Spleen (tissue), 11 donors: ENCODE results near the gene RCC2. TPM values are rescaled to one million over a fixed set of nuclear protein-coding genes. Genes with fewer than 3 reads are reported as not detected.
"Not testable (repeated sequence)": the region's sequence is repeated elsewhere in the genome, so short reads cannot be mapped to it uniquely, and the experiment has no call there.

ENCODE experiments used
- DNase-seq: peaks from one replicate; pipeline ENCODE4 v3.0.0-alpha.2; 2020
- H3K27ac ChIP-seq, 8 donors: fragments of 200-600 bp; sonication (generic) in 7 of 8; 1 replicate in 4 of 8; 2 replicates in 4 of 8; pipeline versions ENCODE4 v1.5.0 to v1.8.0; 2016 to 2021; ENCODE audit warnings: inconsistent platforms in 4 of 8, mild to moderate bottlenecking in 4 of 8, moderate library complexity in 1 of 8
- H3K27me3 ChIP-seq, 7 donors: fragments of 200-600 bp; sonication (generic) in 6 of 7; replicated peaks in 1 of 7; 1 replicate in 4 of 7; 2 replicates in 3 of 7; pipeline versions ENCODE4 v1.5.0 to v1.8.0; 2016 to 2021; ENCODE audit warnings: inconsistent platforms in 3 of 7, mild to moderate bottlenecking in 1 of 7
- H3K36me3 ChIP-seq, 6 donors: fragments of 200-600 bp; sonication (generic) in 5 of 6; 1 replicate in 4 of 6; 2 replicates in 2 of 6; pipeline versions ENCODE4 v1.5.0 to v1.8.0; 2016 to 2021; ENCODE audit warnings: inconsistent platforms in 2 of 6
- H3K4me1 ChIP-seq, 6 donors: fragments of 200-600 bp; sonication (generic) in 5 of 6; 1 replicate in 3 of 6; 2 replicates in 3 of 6; pipeline versions ENCODE4 v1.5.0 to v1.8.0; 2016 to 2021; ENCODE audit warnings: inconsistent platforms in 3 of 6
- H3K4me3 ChIP-seq, 8 donors: fragments of 200-600 bp; sonication (generic) in 7 of 8; 1 replicate in 4 of 8; 2 replicates in 4 of 8; pipeline versions ENCODE4 v1.5.0 to v1.8.0; 2016 to 2021; ENCODE audit warnings: inconsistent platforms in 4 of 8, mild to moderate bottlenecking in 4 of 8, moderate library complexity in 2 of 8
- H3K9me3 ChIP-seq, 8 donors: fragments of 200-600 bp; sonication (generic) in 7 of 8; 1 replicate in 4 of 8; 2 replicates in 4 of 8; pipeline versions ENCODE4 v1.5.0 to v1.8.0; 2016 to 2021; ENCODE audit warnings: inconsistent platforms in 4 of 8
- CTCF ChIP-seq, 11 experiments: fragments of 200-600 bp in 7 of 11; fragments of 450-650 bp in 4 of 11; sonication (generic) in 4 of 11; IDR thresholded peaks in 8 of 11; conservative IDR thresholded peaks in 3 of 11; 1 replicate in 7 of 11; 2 replicates in 4 of 11; pipeline versions ENCODE4 v1.4.0 to v1.8.0; 2016 to 2021; ENCODE audit warnings: antibody characterized with exemption in 11 of 11, inconsistent platforms in 4 of 11, mild to moderate bottlenecking in 1 of 11
- POLR2A ChIP-seq, 3 donors: fragments of 450-650 bp; IDR thresholded peaks; one replicate each; pipeline ENCODE4 v1.5.1; 2017; ENCODE audit warnings: antibody characterized with exemption in 3 of 3, mild to moderate bottlenecking in 1 of 3
- POLR2AphosphoS5 ChIP-seq, 3 donors: sonication (generic); formaldehyde crosslinking; IDR thresholded peaks; one replicate each; pipeline ENCODE4 v1.5.1; 2017; ENCODE audit warnings: antibody characterized with exemption in 3 of 3
- WGBS, 5 donors: extraction: QIAGEN DNeasy Blood & Tissue Kit in 3 of 5; methylation state at CpG; one replicate each; pipeline versions ENCODE4 v1.1.5 to v1.1.7; 2013 to 2018; 5-methylcytosine and 5-hydroxymethylcytosine counted together
- intact Hi-C: fragments of 100-400 bp; cut with DNase I; formaldehyde crosslinking; loops from one replicate; pipeline ENCODE4 v1.15.0; 2023; ENCODE audit warnings: low total_unique reads
- polyA plus RNA-seq, 3 donors: library from polyadenylated mRNA; stranded (reverse); fragments of 200-250 nt; gene quantifications; one replicate each; pipeline ENCODE4 v1.2.1, GENCODE V29; 2013
- total RNA-seq, 7 donors: library from RNA; depleted of rRNA in 3 of 7; stranded (reverse); fragments of >200 nt in 3 of 7; fragmentation: NEBNext Ultra II Directional in 4 of 7; extraction: Animal tissue kit (Norgen Biotek cat#: 25700) in 4 of 7; gene quantifications; one replicate each; pipeline versions ENCODE4 v1.1.0 to v1.2.1, GENCODE V29; 2016 to 2021
- donor health status: healthy with polysubstance abuse.
- donor health status: DM: no; HTN: no; CAD: no; lungs with moderate emphysema.
- donor health status: DM: no; HTN: no; CAD: no.
- donor health status: Bipolar disorder and iron deficiency.
- donor health status: healthy.
- donor health status: DM: no; HTN: no; CAD: no.
- donor health status: DM: yes; HTN: yes; CAD: no.

The RCC2 gene
- total and polyA plus RNA-seq, 10 donors, result 46.2 to 69.1 (median 56.5) TPM

GRCh38 chr1:17480846-17481245, 41.4 kb upstream of the RCC2 start:
- no peaks in the 10 kb centered on the region for H3K9me3 ChIP-seq
- no peak for DNase-seq
- H3K4me3 ChIP-seq, result no peak overlapping the region
- H3K36me3 ChIP-seq, result no peaks in the 10 kb centered on the region
- peaks cover 0 to 37% (median 0%) of the 10 kb centered on the region in 7 donors for H3K27me3 ChIP-seq
- H3K4me1 ChIP-seq, result peaks cover 0 to 6% (median 0%) of the 10 kb centered on the region in 6 donors
- TF ChIP-seq POLR2AphosphoS5 (IDR thresholded peaks at IDR 0.05) (no peak), CTCF (IDR thresholded peaks at IDR 0.05 in 8 of 11, conservative IDR thresholded peaks at IDR 0.05 in 3 of 11) (no peak), POLR2A (IDR thresholded peaks at IDR 0.05) (no peak)
- no peak overlapping the region for H3K27ac ChIP-seq
- whole genome bisulfite sequencing, 5 donors, result 82 to 90% (median 83%) methylated on average over 7 of the region's 7 CpGs
- intact Hi-C loops, result no loop called here

GRCh38 chr1:17475752-17476151, 36.3 kb upstream of the RCC2 start:
- H3K4me3 ChIP-seq, result no peak overlapping the region
- H3K4me1 ChIP-seq, result peaks cover 0 to 6% (median 0%) of the 10 kb centered on the region in 6 donors
- no peak for TF ChIP-seq POLR2AphosphoS5 (IDR thresholded peaks at IDR 0.05)
- no peak for TF ChIP-seq POLR2A (IDR thresholded peaks at IDR 0.05)
- no peak for TF ChIP-seq CTCF (IDR thresholded peaks at IDR 0.05 in 8 of 11, conservative IDR thresholded peaks at IDR 0.05 in 3 of 11)
- no peak for DNase-seq
- no peaks in the 10 kb centered on the region for H3K36me3 ChIP-seq
- intact Hi-C loops, result loop anchor here (10.0 kb wide), 1 partner anchor 51 kb away; no protein-coding TSS in a partner anchor
- H3K27ac ChIP-seq, result no peak overlapping the region
- 64 to 84% (median 72%) methylated on average over 3 of the region's 3 CpGs for WGBS, 5 donors
- H3K9me3 ChIP-seq, result no peaks in the 10 kb centered on the region
- H3K27me3 ChIP-seq, result peaks cover 0 to 27% (median 0%) of the 10 kb centered on the region in 7 donors

GRCh38 chr1:17474836-17475555, 35.5 kb upstream of the RCC2 start:
- H3K27ac ChIP-seq, H3K4me1 ChIP-seq, DNase-seq, H3K9me3 ChIP-seq, H3K36me3 ChIP-seq, H3K4me3 ChIP-seq: not testable (repeated sequence)
- 83 to 95% (median 89%) methylated on average over 20 of the region's 20 CpGs for WGBS, 5 donors
- H3K27me3 ChIP-seq, result peaks cover 0 to 29% (median 0%) of the 10 kb centered on the region in 7 donors
- intact Hi-C loops, result loop anchor here (10.0 kb wide), 1 partner anchor 50 kb away; no protein-coding TSS in a partner anchor

GRCh38 chr1:17472814-17473213, 33.3 kb upstream of the RCC2 start:
- Histone ChIP-seq H3K27ac (no peak overlapping the region), H3K4me1 (peaks cover 0 to 6% (median 0%) of the 10 kb centered on the region in 6 donors), H3K4me3 (no peak overlapping the region), H3K27me3 (peaks cover 0 to 51% (median 0%) of the 10 kb centered on the region in 7 donors), H3K9me3 (no peaks in the 10 kb centered on the region), H3K36me3 (no peaks in the 10 kb centered on the region)
- intact Hi-C loops, result loop anchor here (10.0 kb wide), 1 partner anchor 48 kb away; no protein-coding TSS in a partner anchor
- no peak for DNase-seq
- WGBS, 5 donors, result 73 to 90% (median 81%) methylated on average over 5 of the region's 5 CpGs
- no peak for TF ChIP-seq POLR2AphosphoS5 (IDR thresholded peaks at IDR 0.05)
- TF ChIP-seq POLR2A (IDR thresholded peaks at IDR 0.05), result no peak
- TF ChIP-seq CTCF (IDR thresholded peaks at IDR 0.05 in 8 of 11, conservative IDR thresholded peaks at IDR 0.05 in 3 of 11), result no peak
